Colonic mucosa (tissue), 4 donors: Measurements from ENCODE around the gene SPRR1B. TPM values are rescaled to one million over a fixed set of nuclear protein-coding genes. Genes with fewer than 3 reads are reported as not detected.

Experiments
- DNase-seq: peaks from one replicate; pipeline ENCODE4 v3.0.0-alpha.2; 2020
- H3K27ac ChIP-seq: fragments of 200-600 bp; one replicate; pipeline ENCODE4 v1.8.0; 2021
- H3K27me3 ChIP-seq: fragments of 200-600 bp; one replicate; pipeline ENCODE4 v1.8.0; 2021
- H3K36me3 ChIP-seq: fragments of 200-600 bp; one replicate; pipeline ENCODE4 v1.8.0; 2021
- H3K4me1 ChIP-seq: fragments of 200-600 bp; one replicate; pipeline ENCODE4 v1.8.0; 2021; ENCODE audit warnings: mild to moderate bottlenecking
- H3K4me3 ChIP-seq: fragments of 200-600 bp; one replicate; pipeline ENCODE4 v1.8.0; 2021
- H3K9ac ChIP-seq, 2 donors: one replicate each; pipeline ENCODE4 v1.7.0; 2013; ENCODE audit warnings: control low read depth in 2 of 2, low read depth in 2 of 2, low read length in 2 of 2
- H3K9me3 ChIP-seq: fragments of 200-600 bp; one replicate; pipeline ENCODE4 v1.8.0; 2021
- intact Hi-C: fragments of 100-400 bp; cut with DNase I; formaldehyde crosslinking; loops from one replicate; pipeline ENCODE4 v1.14.1; 2022
- total RNA-seq, 2 donors: library from RNA; stranded (reverse); fragmentation: NEBNext Ultra II Directional in 1 of 2; extraction: Animal tissue kit (Norgen Biotek cat#: 25700) in 1 of 2; gene quantifications; one replicate each; pipeline ENCODE4 v1.2.1, GENCODE V29; 2021
- TF ChIP-seq, protein P1 (sequence below): fragments of 200-600 bp; IDR thresholded peaks from one replicate; pipeline ENCODE4 v1.8.0; 2022; ENCODE audit warnings: antibody characterized with exemption, mild to moderate bottlenecking
- donor health status: healthy.
- donor health status: DM: no; HTN: no; CAD: no.
- donor health status: DM: no; HTN: no; CAD: no.

Gene SPRR1B
- total RNA-seq, 2 donors from 2014 or later = not detected

DNA sequence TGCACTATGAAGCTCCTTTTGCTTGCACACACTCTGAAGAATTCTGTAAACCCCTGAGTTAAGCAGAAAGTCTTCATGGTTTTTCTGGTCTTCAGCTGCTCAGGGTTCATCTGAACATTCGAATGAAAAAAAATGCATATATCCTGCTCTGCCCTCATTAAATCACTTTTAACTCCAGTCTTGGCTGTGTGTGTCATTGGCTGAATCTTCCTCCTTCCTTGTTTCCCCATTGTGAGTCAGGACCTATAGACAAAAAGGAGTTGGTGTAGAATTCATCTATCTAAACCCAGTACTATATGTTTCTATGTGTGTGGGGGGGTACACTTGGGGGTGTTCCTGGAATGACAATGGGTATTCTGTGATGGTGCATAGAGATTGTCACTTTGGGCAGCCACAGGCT lies 6.6 kb upstream of the SPRR1B start:
- Histone ChIP-seq H3K9me3 (no peaks in the 10 kb centered on the region), H3K27me3 (no peaks in the 10 kb centered on the region), H3K4me3 (no peak overlapping the region), H3K36me3 (no peaks in the 10 kb centered on the region), H3K4me1 (no peaks in the 10 kb centered on the region), H3K9ac (no peak overlapping the region), H3K27ac (no peak overlapping the region)
- TF ChIP-seq, protein P1, sequence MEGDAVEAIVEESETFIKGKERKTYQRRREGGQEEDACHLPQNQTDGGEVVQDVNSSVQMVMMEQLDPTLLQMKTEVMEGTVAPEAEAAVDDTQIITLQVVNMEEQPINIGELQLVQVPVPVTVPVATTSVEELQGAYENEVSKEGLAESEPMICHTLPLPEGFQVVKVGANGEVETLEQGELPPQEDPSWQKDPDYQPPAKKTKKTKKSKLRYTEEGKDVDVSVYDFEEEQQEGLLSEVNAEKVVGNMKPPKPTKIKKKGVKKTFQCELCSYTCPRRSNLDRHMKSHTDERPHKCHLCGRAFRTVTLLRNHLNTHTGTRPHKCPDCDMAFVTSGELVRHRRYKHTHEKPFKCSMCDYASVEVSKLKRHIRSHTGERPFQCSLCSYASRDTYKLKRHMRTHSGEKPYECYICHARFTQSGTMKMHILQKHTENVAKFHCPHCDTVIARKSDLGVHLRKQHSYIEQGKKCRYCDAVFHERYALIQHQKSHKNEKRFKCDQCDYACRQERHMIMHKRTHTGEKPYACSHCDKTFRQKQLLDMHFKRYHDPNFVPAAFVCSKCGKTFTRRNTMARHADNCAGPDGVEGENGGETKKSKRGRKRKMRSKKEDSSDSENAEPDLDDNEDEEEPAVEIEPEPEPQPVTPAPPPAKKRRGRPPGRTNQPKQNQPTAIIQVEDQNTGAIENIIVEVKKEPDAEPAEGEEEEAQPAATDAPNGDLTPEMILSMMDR = no peak
- DNase-seq = no peak
- intact Hi-C loops = no loop called here

DNA sequence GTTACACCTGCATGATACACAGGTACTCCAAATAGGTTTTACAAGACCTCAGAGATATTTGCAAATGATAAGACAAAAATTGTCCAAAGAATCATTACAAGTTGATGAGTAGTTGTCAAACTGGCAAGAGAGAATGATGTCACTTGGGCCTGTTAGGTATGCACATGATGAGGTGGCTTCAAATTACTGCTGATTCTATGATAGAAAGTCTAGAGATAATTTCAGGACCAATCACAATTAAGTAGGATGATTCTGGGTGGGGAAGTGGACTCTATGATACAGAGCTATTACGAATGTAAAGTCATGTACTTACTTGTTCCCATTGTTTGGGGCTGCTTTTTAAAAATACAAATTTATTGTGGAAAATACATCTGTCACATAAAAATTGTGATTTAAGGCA lies 5.2 kb upstream of the SPRR1B start:
- TF ChIP-seq, protein P1 = no peak
- Histone ChIP-seq H3K4me3 (no peak overlapping the region), H3K27me3 (no peaks in the 10 kb centered on the region), H3K9me3 (no peaks in the 10 kb centered on the region), H3K27ac (no peak overlapping the region), H3K4me1 (no peaks in the 10 kb centered on the region), H3K9ac (no peak overlapping the region), H3K36me3 (no peaks in the 10 kb centered on the region)
- intact Hi-C loops = no loop called here
- DNase-seq = no peak

DNA sequence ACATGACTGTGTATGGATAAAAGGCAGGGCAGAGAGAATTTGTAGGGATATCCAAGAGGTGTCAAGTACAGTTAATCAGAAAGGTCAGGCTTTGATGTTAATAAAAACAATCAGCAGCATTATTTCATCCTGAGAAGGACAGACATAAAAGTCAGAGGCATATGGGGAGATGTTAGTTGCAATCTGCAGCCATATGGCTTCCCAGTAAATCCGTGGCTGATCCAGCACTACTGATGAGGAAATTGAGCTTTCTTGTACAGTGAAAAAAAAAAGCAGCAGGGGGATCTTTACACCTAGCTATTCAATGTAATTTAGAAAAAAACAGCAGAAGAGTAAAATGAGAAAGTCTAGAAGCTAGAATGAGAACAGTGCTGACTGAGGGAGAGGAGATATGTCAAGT lies 2.2 kb upstream of the SPRR1B start:
- no peak for DNase-seq
- Histone ChIP-seq H3K4me1 (no peaks in the 10 kb centered on the region), H3K27me3 (no peaks in the 10 kb centered on the region), H3K4me3 (no peak overlapping the region), H3K9me3 (no peaks in the 10 kb centered on the region), H3K27ac (no peak overlapping the region), H3K9ac (no peak overlapping the region), H3K36me3 (no peaks in the 10 kb centered on the region)
- TF ChIP-seq, protein P1 = no peak
- intact Hi-C loops = no loop called here

DNA sequence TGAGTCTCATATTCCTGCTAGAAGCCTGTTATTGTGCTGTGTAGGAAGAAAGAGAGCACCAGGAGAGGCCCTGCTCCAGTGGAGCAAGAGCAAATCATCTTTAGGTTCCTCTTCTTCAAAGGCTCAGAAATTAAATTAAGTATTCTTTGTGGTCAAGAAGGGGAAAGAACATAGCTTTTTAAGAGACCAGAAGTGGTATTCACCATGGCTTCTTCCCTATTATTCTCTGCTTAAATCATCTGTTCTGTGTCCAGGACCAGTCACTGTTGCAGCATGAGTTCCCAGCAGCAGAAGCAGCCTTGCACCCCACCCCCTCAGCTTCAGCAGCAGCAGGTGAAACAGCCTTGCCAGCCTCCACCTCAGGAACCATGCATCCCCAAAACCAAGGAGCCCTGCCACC lies 1.1 kb downstream of the SPRR1B start:
- Histone ChIP-seq H3K9me3 (no peaks in the 10 kb centered on the region), H3K4me1 (no peaks in the 10 kb centered on the region), H3K27ac (no peak overlapping the region), H3K4me3 (no peak overlapping the region), H3K36me3 (no peaks in the 10 kb centered on the region), H3K9ac (no peak overlapping the region), H3K27me3 (no peaks in the 10 kb centered on the region)
- no peak for DNase-seq
- TF ChIP-seq, protein P1 = no peak
- intact Hi-C loops = no loop called here

DNA sequence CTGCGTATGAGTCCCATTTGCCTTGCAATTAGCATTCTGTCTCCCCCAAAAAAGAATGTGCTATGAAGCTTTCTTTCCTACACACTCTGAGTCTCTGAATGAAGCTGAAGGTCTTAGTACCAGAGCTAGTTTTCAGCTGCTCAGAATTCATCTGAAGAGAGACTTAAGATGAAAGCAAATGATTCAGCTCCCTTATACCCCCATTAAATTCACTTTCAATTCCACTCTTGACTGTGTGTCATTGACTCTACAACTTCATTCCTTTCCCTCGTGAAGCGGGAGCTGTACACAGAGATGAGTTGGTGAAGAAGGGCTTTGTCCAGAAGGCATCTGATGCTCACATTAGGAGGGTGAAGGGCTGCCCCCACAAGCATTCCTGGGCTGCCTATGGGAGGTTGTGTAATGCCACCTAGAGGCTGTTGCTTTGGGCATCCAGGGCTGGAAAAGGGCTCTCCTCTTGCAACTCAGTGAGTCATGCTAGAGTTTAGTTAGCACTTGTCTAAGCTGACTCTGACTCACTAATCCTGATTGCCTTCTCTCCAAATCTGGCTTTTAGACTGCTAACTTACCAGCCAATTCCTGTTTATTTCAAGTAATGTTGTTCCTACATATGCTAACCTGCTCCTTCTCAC lies 1.8 kb downstream of the SPRR1B start:
- H3K36me3 ChIP-seq = no peaks in the 10 kb centered on the region
- no peak overlapping the region for H3K27ac ChIP-seq
- H3K4me3 ChIP-seq = no peak overlapping the region
- no peaks in the 10 kb centered on the region for H3K9me3 ChIP-seq
- TF ChIP-seq, protein P1 = no peak
- no peak for DNase-seq
- intact Hi-C loops = no loop called here
- no peaks in the 10 kb centered on the region for H3K27me3 ChIP-seq
- H3K9ac ChIP-seq = no peak overlapping the region
- H3K4me1 ChIP-seq = no peaks in the 10 kb centered on the region
